LNCaP clone FGC (cell line): Measurements from ENCODE around the gene FXYD6.

Experiments used
- DNase-seq: peaks from one replicate; pipeline ENCODE4 v3.0.0-alpha.2; 2011; ENCODE audit warnings: low read depth
- H3K4me3 ChIP-seq: 2 replicates; pipeline ENCODE4 v1.5.1; 2011; ENCODE audit warnings: mild to moderate bottlenecking, low read depth, low read length, control low read depth
- TF ChIP-seq, protein P1 (sequence below): IDR thresholded peaks from 2 replicates; pipeline ENCODE4 v1.5.1; 2012; ENCODE audit warnings: mild to moderate bottlenecking; ENCODE audit not compliant: control insufficient read depth, insufficient read depth; ENCODE audit errors: extremely low read depth

The FXYD6 gene

DNA sequence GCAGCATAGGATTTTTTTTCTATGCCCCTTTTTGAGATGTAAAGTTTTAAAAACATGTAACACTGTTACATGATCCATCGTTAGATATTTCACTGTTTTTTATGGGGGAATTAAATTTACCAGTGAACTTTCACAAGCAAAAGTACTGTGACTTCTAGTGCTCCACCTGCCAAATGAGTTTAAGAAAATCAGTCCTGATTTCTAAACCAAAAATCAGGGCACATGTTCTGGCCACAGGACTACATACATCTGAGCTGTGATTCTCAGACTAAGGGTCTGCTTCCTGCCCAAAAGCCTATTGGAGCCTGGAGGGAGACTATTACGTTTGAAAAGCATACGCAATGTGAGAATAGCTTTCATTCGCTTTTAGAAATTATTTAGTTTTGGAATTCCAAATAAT lies 30.3 kb upstream of the FXYD6 start:
- no peak for DNase-seq
- TF ChIP-seq, protein P1, sequence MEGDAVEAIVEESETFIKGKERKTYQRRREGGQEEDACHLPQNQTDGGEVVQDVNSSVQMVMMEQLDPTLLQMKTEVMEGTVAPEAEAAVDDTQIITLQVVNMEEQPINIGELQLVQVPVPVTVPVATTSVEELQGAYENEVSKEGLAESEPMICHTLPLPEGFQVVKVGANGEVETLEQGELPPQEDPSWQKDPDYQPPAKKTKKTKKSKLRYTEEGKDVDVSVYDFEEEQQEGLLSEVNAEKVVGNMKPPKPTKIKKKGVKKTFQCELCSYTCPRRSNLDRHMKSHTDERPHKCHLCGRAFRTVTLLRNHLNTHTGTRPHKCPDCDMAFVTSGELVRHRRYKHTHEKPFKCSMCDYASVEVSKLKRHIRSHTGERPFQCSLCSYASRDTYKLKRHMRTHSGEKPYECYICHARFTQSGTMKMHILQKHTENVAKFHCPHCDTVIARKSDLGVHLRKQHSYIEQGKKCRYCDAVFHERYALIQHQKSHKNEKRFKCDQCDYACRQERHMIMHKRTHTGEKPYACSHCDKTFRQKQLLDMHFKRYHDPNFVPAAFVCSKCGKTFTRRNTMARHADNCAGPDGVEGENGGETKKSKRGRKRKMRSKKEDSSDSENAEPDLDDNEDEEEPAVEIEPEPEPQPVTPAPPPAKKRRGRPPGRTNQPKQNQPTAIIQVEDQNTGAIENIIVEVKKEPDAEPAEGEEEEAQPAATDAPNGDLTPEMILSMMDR = no peak
- H3K4me3 ChIP-seq = no peak overlapping the region

DNA sequence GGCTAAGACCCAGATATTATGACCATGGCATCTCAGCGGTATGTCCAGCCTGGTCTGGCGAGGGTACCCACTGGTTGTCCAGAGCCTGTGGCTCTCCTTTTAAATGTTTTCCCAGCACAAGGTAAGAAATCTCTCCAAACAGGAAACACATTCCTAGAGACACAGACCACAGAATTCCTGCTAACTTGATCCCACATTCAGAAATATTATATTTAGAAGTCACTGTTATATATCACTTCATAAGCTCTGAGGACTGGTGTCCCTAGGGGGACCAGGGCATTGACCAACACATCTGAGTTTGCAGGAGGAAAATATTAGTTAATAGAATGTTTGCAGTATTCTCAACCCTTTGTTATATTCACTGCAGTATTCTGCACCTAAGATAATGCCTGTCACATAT lies 29.7 kb upstream of the FXYD6 start:
- DNase-seq = no peak
- H3K4me3 ChIP-seq = no peak overlapping the region
- TF ChIP-seq, protein P1 = no peak

DNA sequence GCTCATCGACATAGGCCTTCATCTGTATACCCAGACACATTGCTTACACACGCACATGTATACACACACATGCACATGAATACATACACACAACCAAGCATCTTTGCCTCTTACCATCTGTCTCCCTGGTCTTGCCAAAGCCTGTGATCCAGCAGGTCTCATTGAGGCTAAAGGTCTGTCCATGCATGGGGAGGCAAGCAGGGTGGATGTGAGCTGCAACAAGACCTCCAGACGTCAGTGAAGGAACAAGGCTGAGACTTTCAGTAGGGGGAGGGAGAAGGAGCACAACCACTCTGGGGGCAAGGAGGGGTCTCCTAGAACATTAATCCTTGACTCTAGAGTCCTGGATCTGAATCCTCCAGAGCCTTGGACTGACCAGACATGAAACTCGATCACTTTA lies 29.1 kb upstream of the FXYD6 start:
- no peak overlapping the region for H3K4me3 ChIP-seq
- no peak for DNase-seq
- TF ChIP-seq, protein P1 = no peak

DNA sequence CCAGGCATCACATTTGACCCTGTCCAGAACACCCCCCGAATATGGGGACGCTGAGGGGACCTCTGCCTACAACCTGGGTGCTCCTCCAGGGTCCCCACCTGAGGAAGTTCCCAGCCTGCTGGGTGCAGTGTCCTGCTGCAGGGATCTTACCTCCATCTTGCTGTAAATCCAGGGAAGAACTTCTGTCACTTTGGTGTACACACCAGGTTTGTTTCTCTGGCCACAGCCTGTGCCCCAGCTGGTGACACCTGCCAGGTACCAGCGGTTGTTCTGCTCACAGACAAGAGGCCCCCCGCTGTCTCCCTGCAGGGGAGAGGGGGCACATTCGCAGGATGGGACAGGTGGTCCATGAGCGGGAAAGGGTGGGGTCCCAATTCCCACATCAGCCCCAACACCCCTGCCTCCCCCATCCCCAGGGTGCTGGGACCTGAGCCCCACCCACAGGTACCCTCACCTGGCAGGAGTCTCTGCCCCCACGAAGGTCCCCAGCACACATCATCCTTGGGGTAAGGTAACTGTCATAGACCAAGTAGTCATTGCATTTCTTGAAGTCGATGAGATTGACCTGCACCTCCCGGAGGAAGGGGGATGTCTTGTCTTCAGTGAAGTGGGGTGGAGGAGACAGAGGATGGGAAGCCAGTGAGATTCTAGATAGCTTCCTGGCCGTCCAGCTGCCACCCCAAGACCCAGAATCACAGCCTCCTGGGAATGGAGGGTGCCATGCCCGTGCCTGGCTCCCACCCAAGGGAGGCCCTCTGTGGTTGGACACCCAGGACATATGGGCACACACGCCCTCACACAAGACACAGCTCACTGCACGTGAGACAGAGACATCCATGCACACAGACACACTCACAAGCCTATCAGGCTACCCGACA lies 27.3 kb upstream of the FXYD6 start:
- H3K4me3 ChIP-seq = no peak overlapping the region
- TF ChIP-seq, protein P1 = no peak

DNA sequence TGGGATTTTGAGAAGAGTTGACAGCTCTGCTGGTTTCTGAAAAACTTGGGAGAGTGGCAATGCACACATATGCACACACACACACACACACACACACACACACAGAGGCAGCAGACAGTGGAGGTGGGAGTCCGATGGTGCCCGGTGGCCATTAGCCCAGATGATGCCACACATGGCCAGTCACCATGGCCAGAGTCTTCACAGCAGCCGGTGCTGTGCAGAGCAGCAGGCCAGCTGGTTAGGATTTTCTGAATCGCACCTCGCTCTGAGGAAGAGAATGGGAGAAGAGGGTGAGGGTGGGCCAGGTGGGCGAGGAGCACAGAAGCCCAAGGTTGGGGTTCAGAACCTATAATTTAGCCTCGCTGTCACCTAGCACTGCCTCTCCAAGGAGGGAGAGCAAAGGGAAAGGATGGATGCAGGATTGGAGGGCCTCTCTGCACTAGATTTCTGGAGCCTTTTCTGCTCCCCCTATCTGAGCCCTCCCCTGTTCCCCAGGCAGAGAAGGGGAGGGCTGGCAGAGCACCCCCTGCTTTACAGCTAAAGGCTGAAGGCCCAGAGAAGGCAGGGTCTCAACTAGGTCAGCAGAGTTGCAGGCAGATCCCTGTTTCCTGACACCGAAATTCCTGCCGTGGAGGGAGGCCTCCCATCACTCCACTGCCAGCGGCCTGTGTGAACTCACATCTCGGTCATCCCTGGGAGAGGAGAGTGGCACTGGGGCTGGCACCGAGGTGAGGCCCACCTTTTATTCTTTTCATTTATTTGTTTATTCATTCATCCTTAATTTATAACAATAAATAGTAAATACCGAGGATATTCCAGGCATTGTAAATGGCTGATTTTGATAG lies 25.8 kb upstream of the FXYD6 start:
- DNase-seq = no peak
- TF ChIP-seq, protein P1 = no peak
- H3K4me3 ChIP-seq = no peak overlapping the region

More for the DNA sequence above, 27.3 kb upstream of the FXYD6 start:
- no peak for DNase-seq

DNA sequence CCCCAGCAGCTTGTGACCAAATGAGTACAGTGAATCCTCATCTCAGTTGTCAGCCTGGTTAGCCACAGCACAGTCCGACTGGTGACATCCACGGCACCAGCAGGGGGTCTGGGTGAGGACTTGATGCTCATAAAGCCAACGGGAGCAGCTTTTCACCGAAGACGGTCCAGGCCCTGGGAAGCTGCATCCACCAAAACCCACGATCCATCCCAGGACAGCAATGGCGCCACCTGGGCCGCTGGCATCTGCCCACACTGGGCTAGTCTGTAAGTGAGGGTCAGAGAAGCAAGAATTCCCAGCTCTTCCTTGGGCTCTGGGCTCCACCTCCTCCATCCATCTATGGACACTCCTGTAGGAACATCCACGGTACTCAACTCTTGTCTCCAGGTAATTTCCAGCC lies 25.1 kb upstream of the FXYD6 start:
- H3K4me3 ChIP-seq = no peak overlapping the region
- DNase-seq = no peak
- TF ChIP-seq, protein P1 = no peak
